ENCODE data around the gene ARHGEF17.

ARHGEF17 gene

DNA sequence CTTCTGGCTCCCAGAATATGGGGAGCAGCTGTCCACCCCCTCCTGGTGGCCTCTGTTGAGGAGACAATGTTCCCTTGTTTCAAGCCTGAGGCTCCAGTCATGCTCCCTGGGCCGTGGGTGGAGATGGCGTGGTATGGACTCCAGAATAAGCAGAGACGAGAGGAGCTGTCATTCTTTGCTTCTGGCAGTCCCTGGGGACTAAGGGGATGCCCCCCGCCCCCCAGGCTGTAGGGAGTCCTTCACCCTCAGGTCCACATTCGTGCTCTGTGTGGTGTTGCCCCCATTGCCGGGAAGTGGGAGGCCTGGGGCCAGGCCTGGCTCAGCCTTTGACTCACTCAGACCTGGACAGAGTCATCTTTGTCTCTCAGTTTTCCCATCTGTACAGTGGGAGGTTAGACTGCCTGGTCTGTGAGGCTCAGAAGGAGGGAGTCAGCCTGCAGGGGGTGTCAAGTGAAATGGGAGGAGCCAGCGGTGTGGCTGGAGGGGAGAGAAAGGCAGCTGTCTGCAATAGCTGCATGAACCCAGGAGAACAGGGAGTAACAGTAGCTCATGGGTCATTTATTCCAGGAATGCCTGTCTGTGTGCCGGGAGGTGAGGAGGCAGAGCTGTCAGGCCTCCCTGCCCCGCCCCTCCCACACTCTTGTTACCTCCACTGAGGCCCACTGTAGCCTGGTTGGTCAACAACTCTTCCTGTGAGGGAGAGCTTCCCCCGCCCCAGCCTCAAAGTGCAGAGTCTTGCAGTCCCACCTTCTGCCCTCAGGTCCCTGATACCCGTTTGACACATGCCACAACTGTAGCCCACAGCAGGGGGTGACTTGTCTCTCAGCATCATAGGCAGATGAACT, 6.3 kb downstream of the ARHGEF17 start:
- no peak overlapping the region for H3K4me3 ChIP-seq (ENCODE audit: low read depth, low read length)
- H3K4me1 ChIP-seq = peaks cover 3% of the 10 kb centered on the region
- no peak overlapping the region for H3K9ac ChIP-seq
- H2AFZ ChIP-seq = no peak overlapping the region
- H3K4me2 ChIP-seq (ENCODE audit: low read length) = no peak overlapping the region
- H3K27me3 ChIP-seq (ENCODE audit: control insufficient read depth, insufficient read depth, low read length) = no peaks in the 10 kb centered on the region
- TF ChIP-seq, protein P1, sequence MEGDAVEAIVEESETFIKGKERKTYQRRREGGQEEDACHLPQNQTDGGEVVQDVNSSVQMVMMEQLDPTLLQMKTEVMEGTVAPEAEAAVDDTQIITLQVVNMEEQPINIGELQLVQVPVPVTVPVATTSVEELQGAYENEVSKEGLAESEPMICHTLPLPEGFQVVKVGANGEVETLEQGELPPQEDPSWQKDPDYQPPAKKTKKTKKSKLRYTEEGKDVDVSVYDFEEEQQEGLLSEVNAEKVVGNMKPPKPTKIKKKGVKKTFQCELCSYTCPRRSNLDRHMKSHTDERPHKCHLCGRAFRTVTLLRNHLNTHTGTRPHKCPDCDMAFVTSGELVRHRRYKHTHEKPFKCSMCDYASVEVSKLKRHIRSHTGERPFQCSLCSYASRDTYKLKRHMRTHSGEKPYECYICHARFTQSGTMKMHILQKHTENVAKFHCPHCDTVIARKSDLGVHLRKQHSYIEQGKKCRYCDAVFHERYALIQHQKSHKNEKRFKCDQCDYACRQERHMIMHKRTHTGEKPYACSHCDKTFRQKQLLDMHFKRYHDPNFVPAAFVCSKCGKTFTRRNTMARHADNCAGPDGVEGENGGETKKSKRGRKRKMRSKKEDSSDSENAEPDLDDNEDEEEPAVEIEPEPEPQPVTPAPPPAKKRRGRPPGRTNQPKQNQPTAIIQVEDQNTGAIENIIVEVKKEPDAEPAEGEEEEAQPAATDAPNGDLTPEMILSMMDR (IDR thresholded peaks at IDR 0.05) = no peak
- H3K27ac ChIP-seq = no peak overlapping the region
- no peaks in the 10 kb centered on the region for H3K9me3 ChIP-seq (ENCODE audit: control insufficient read depth, low read length)
- H3K79me2 ChIP-seq = peaks cover 23% of the 10 kb centered on the region
- no peaks in the 10 kb centered on the region for H3K36me3 ChIP-seq (ENCODE audit: control insufficient read depth, insufficient read depth, low read length)

DNA sequence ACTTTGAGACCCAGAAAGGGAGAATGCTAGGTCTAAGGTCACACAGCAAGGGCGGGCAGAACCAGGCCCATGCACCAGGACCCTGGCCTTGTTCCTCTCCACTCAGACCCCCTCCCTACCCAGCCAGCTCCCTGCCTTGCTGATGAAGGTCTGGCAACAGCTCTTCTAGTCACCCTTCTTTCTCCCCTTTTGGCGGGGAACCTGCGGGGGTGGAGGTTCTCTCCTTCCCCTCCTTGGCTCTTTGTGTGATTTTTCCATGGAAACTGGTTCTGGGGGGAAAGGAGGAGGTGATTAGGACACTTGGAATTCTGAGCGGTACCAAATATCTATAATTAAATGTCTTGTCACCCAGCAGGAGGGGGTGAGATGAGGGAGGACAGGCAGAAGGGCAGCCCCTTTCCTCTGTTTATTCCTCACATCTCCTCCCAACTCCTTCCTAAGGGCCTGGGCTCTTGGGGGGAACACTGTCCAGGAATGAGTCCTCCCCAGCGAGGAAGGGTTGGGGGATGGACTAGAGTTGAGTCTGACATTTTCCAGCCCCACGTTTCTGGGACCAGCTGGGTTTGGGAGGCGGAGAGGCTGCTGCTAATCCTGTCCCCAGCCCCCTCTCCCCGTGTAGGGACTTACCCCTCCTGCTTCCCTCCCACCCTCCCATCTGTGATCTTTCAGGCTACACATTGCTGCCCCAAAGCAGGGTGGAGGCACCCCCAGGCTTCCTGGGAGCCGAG, 7.4 kb downstream of the ARHGEF17 start:
- H3K9me3 ChIP-seq (ENCODE audit: control insufficient read depth, low read length) = no peaks in the 10 kb centered on the region
- no peaks in the 10 kb centered on the region for H3K36me3 ChIP-seq (ENCODE audit: control insufficient read depth, insufficient read depth, low read length)
- H3K9ac ChIP-seq = no peak overlapping the region
- no peaks in the 10 kb centered on the region for H3K27me3 ChIP-seq (ENCODE audit: control insufficient read depth, insufficient read depth, low read length)
- H2AFZ ChIP-seq = no peak overlapping the region
- no peak overlapping the region for H3K4me3 ChIP-seq (ENCODE audit: low read depth, low read length)
- no peak overlapping the region for H3K4me2 ChIP-seq (ENCODE audit: low read length)
- TF ChIP-seq, protein P1 (IDR thresholded peaks at IDR 0.05) = no peak
- no peak overlapping the region for H3K27ac ChIP-seq
- peaks cover 3% of the 10 kb centered on the region for H3K4me1 ChIP-seq
- H3K79me2 ChIP-seq = peaks cover 18% of the 10 kb centered on the region

DNA sequence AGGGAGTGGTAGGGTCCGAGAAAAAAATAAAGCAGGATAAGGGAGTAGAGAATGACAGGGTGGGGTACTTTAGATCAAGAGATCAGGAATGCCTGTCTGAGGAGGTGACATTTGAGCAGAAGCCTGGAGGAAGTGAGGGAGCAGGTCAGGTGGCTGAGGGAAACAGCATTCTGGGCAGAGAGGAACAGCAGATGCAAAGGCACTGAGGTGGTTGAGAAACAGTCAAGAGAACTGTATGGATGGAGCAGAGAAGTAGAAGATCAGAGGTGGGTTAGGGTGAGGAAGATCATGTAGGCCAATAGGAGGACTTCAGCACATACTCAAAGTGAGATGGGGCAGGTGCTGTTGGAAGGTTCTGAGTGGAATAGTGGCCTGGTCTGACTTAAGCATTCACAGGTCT, 8.3 kb downstream of the ARHGEF17 start:
- Histone ChIP-seq H3K9ac (no peak overlapping the region), H3K4me3 (ENCODE audit: low read depth, low read length) (no peak overlapping the region), H3K36me3 (ENCODE audit: control insufficient read depth, insufficient read depth, low read length) (no peaks in the 10 kb centered on the region), H3K4me2 (ENCODE audit: low read length) (no peak overlapping the region), H3K79me2 (peaks cover 18% of the 10 kb centered on the region), H3K27ac (no peak overlapping the region), H2AFZ (no peak overlapping the region), H3K27me3 (ENCODE audit: control insufficient read depth, insufficient read depth, low read length) (no peaks in the 10 kb centered on the region), H3K4me1 (peaks cover 3% of the 10 kb centered on the region), H3K9me3 (ENCODE audit: control insufficient read depth, low read length) (no peaks in the 10 kb centered on the region)
- TF ChIP-seq, protein P1 (IDR thresholded peaks at IDR 0.05) = no peak

DNA sequence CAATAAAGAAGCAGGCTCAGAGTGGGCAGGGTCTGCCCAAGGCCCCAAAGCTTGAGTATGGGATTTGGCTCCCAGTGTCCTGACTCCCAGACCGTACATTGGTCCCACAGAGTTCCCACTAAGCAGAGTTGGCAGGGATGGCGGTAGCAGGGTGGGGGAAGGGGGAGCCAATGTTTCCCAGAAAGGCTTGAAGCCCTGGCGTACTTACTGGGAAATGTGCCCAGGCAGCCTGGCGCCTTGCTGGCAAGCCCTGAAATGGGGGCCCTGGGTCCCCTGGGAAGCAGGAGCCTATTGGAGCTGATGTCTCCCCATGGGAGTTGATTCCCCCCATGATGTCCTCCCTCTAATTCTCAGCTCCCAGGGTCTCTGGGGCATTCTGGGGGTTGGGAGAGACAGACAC, 9.3 kb downstream of the ARHGEF17 start:
- Histone ChIP-seq H3K4me2 (ENCODE audit: low read length) (no peak overlapping the region), H3K27me3 (ENCODE audit: control insufficient read depth, insufficient read depth, low read length) (no peaks in the 10 kb centered on the region), H3K79me2 (peaks cover 18% of the 10 kb centered on the region), H3K36me3 (ENCODE audit: control insufficient read depth, insufficient read depth, low read length) (no peaks in the 10 kb centered on the region), H3K9ac (no peak overlapping the region), H3K27ac (peak overlapping the region; percentile 11), H3K4me1 (peaks cover 6% of the 10 kb centered on the region), H3K9me3 (ENCODE audit: control insufficient read depth, low read length) (no peaks in the 10 kb centered on the region), H2AFZ (no peak overlapping the region), H3K4me3 (ENCODE audit: low read depth, low read length) (no peak overlapping the region)
- TF ChIP-seq, protein P1 (IDR thresholded peaks at IDR 0.05) = no peak

All from parathyroid adenoma (tissue), 2 donors.